Stimulated activated CD8-positive, alpha-beta memory T cell treated with anti-CD3 and anti-CD28 coated beads, Interleukin-7, amount 100 ng/mL, for 48 hours (primary cell): ENCODE results near the gene SAXO1.

Experiments used
- DNase-seq, 2 donors: peaks; one replicate each; pipeline ENCODE4 v3.0.0-alpha.2; 2020; ENCODE audit warnings: low read depth in 1 of 2; ENCODE audit errors: extremely low read depth in 1 of 2

SAXO1 gene

DNA sequence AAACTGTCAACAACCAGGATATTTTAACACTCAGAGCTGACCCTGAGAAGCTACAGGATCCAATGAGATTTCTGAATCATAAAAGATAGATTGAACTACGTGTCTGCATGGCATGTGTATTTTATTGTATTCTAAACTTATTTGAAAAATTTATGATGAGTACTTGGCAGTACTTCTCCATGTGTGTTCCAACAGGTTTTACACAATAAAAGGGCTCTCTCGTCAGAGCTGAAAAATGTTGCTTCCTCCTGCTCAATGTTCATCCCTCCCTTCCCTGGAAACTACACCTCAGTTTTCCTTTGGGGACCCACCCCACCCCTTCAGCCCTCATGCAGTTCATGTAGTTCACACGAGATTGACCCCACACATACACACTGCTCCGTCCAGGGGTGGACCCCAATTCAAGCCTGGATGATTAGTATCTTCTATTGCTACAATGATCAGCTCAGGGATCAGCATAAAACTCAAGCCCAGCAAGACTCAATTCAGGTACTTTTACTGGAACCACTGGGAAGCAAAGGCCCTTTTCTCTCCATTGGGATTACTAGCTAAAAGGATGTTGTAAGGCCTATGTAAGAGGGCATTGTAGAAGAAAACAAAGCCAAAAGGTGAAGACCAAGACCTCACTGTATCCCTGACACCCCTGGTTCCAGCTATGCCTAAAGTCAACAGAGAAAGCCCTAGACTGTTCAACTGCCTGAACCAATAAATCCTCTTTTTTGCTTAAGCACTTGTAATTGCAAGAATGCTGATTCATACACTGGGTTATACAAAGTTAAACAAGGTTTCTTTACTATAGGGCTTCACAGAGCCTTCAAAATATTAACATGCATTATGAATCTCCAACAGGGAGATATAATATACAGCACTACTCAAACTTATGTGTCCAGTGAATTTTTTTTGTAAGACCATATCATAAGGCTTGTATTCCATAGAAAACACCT, 112.6 kb downstream of the SAXO1 start:
- no peak for DNase-seq

DNA sequence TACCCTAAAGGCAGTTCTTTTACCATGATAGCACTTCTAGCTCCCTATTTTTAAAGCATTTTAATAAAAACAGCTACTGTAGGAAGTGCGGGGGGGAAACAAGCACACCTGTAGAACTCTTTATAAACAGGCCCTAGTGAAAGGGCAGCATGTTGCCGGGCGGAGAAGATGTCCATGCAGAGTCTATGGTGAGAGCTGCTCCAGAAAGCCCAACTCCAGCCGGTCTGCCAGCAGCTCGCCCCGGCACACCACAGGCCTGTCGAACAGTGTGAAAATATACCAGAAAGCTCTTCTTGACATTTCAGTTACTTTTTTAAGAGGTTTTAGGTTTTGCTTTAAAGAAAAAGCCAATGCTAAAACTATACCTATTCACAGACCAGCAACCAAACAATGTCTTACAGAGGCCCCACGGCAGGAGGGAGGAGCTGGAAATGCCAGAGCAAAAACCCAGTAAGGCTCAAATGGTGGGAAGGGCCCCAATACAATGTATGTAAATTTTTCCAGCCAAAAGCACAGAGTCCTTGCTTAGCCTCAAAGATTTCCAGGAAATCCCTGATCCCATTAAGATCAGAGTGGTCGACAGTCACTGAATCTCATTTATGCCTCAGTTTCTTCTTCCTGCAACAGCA, 121.2 kb downstream of the SAXO1 start:
- no peak for DNase-seq

DNA sequence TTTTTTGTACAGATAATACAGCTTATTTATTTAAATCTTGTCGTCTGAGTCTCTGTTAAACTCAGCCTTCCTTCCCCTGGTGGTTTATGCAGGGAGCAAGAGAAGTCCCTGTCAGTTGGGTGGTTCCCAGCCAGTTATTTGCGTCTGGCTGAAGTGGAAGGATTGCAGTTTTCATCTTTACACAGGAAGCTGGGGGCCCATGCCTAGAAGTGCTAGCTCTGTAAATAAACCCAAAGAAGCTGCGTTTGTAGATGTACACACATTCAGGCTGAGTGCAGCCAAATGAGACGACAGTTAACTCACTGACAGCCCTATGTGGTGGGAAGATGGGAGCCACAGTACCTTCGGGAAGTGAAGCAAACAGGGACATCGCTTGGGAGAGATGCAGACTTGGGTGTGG, 122.1 kb downstream of the SAXO1 start:
- DNase-seq, result no peak

DNA sequence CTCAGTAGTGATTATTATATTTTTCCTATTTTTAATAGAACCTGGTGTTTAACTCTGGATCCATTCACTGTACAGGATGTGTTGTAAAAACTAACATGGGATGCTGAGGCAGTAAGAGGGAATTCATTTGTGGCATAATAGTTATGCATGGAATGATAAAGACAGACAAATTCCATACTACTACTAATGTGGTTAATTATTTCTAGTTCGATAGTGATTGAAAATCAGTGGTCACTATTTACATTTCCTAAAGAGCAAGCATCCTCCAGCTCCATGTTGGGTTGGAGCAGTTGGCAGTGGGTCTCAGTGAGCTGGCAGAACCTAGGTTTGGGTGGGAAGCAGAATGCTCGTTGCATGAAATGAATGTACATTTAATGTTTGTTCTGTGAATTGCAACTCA, 122.6 kb downstream of the SAXO1 start:
- no peak for DNase-seq

DNA sequence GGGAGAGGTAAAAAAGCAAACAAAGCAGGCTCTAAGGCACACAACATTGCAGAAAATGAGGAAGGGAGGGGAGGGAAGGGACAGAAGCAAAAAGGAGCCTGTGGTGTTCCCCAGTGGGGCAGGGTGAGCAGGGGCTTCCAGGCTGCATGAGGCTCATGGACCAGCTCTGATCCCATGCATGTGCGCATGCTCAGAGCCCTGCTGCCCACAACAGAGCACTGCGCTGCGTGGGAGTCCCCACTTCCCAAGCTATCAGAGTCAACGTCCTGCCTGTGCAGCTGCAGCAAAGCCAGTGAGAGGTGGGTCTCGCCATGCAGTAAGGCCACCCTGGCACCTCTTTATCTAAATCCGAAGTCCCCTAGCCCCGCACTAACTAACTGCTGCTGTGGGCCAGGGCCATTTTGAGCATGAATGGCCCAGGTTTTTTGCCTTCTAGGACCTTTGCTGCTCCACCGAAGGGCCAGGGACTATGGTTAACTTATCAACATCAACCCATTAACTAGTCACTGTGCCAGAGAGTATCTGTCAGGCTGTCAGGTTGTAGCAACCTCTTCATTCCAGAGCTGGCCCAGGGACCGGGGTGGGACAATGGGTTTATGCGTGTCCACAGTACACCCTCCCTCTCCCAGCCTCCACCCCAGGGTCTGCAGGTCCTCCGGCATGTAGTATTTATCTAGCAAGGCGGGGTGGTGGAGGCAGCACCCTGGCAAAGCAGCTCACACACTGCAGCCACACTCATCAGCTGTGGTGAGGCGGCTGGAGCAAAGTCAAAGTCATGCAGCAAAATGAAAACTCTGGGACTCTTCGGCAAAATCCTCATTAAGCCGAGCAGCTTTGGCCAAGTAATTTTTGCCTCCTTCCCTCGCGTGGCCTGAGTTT, 123.6 kb downstream of the SAXO1 start:
- DNase-seq, result no peak

DNA sequence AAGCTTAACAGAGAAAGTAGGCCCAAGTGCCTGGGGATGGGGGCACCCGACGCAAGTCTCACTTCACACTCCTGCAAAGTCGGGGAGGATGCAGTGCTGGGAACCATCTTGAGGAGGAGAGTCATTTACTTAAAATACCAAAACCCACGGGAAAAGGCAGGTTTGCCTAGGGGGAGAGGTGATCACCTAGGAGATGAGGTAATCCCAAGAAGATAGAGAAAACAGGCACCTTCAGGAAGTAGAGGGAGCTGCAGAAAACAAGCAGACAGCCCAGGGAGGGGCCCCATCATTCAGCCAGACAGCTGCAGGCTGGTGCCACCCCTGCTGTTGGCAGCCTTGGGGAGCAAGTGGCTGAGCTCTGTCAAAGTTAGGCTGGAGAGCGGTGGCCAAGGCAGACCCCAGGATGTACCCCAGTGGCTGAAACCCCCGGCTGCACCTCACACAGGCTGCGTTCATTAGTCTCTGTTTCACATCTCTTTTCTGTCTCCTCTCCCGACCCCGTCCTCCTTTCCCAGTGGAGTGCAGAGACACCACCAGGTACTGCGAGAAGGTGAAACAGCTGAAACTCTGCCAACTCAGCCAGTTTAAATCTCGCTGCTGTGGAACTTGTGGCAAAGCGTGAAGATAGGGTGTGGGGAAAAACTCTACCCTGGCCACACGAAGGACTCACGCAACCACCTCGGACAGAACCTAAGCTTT, 124.9 kb downstream of the SAXO1 start:
- DNase-seq, result no peak

DNA sequence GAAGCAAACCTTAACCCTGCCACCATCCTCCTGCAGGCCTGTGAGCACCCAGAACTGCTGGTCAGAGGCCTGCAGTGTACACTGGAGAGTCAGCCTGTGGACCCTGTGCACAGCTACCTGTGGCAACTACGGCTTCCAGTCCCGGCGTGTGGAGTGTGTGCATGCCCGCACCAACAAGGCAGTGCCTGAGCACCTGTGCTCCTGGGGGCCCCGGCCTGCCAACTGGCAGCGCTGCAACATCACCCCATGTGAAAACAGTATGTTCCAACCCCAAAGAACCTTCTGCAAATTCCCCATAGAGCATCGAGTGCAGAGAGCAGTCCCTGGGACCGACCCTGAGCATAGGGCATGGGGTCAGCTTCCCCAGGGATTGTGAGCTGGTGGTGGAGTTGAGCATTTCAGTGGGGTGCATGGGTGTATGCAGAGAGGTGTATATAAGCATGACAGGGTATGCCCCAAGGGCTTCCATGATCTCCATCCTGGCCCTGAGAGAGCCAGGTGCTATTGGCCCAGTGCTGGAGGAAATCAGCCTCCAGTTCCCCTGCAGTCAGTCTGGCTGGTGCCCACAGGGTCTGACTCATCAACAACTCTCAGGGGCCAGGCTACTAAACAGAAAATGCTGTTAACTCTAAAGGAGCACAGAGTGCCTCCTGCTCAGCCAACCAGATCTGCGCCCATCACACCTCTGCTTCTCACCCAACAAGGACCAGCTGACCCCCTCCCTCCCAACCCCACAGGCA, 126.2 kb downstream of the SAXO1 start:
- no peak for DNase-seq

DNA sequence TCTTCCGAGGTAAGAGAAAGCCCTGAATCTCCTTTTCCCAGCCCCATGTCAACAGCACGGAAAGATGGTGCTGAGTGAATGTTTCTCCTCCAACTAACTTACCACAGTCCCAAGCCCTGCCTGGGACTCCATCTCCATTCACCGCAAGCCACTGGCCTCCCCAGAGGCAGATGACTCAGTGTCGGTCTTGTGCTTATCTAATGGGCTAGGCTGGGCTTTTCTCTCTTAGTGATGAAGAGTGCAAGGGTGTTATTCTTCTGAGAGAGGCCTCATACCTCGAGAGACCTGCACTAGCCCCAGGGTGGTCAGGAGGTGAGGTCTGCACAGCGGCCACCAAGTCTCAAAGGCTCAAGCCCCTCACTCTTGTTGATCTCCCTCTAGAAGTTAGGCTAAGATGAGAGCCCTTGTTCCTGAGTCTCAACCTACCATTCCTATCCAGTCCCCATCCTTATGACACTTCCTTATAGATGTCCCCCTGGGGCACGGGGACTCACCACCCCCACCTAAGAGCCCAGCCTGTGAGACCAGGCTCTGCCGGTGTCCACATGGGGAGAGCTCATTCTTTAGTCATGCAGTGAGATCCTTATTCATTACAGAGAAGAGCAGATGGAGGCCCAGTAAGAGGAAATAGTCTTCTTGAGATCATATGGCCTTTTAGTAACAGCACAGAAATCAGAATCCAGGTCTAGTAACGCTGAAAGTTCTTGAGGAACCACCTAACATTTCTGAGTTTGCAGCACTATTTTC, 127.0 kb downstream of the SAXO1 start:
- no peak for DNase-seq

DNA sequence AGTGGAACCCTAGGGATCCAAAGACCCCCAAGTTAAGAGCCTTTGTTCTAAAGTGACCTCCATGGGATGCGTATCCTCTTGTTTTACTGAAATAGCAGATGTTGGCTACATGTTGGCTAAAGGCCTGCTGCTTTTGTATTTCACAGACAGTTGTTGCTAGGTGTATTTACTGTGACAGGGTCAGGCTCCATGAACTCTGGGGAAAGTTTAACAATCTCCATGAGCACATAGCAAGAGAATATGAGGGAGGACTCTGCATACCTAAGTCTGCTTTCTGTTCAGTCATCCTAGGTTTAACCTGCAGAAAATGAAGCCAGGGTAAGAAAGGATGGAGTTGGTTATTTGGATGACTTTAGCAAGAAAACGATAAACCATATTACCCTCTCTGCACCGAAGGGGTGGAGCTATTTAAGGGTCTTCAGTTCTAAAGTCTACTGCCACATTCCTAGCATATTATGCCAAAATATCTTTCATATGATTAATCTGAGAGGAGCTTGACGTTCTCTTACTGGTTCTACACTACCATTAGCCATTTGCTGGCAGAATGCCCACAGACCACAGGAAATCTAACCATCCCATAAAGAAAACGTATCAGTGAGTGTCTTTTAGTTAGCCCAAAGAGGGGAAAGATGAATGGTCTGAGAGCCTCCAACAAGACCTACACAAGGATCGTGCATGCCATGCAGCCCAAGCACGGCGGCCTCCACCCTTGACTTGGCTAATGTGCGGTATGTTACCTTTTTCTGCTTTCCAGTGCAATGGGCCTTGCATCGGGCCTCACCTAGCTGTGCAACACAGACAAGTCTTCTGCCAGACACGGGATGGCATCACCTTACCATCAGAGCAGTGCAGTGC, 127.8 kb downstream of the SAXO1 start:
- DNase-seq, result no peak

DNA sequence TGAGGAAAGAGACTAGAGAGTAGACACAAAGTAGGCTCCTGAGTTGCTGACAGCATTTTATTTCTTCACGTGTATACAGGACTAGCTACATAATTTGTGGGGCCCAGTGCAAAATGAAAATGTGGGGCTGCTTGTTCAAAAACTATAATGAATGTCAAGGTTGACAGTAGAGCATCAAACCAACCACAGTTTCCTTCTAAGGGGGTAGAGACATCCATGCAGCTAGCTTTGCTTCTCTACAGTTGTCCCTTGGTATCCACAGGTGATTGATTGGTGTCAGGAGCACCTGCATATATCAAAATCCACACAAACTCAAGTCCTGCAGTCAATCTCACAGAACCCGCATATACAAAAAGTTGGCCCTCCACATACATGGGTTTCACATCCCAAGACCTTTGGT, 129.6 kb downstream of the SAXO1 start:
- DNase-seq, result no peak

DNA sequence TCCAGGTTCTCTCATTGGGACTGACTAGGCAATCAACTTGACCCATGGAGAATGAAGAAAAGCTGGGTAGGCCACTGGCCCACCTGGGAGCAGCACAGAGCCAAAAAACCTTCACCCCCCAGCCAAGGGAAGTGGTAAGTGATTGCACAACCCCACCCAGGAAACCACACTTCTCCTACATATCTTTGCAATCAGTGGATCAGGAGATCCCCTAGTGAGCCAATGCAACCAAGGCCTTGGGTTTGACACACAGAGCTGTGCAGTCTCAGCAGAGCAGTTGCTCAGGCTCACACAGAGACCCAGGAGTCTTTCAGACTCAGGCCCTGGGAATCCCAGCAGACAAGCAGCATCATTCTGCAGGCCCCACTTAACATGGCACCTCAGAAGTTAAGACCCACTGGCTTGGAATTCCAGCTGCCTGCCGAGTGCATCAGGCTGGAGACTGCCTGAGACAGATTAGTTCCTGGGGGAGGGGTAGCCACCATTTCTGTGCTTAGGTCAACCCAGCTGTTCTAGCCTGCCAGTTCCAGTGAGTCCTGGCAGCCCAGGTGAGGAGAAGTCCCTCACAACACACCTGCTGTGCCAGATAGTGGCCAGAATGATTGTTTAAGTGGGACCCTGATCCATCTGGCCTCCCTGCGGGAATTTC, 136.4 kb downstream of the SAXO1 start:
- DNase-seq, result no peak

DNA sequence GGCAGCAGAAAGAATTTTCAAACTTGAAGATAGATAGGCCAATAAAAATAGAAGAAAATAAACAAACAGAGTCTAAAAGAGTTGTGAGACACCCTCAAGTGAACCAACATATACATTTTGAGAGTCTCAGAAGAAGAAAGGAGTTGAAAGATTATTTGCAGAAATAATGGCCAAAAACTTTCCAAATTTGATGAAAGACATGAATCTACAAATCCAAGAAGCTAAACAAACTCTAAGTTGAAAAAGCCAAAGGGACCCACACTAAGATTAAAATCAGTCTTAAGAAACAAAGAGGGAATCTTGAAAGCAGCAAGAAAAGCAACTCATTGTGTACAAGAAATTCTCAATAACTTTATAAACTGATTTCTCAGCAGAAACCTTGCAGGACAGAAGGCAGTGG, 137.0 kb downstream of the SAXO1 start:
- no peak for DNase-seq

DNA sequence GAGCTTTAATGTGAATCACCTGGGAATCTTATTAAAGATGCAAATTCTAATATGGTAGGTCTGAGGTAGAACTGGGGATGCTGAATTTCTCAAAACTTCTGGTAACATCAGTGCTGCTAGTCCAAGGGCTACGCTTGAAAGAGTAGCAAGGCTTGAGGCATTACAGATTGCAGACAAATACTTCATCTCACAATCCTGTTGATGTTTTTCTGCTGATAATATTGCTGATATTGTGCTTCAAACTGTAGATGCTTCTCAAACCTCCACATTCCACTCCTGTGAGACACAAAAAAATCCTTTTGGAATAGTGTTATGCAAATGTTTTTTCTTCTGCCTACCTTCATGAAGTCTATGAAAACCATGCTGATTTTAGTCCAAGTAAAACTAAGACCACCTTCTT, 139.5 kb downstream of the SAXO1 start:
- no peak for DNase-seq

DNA sequence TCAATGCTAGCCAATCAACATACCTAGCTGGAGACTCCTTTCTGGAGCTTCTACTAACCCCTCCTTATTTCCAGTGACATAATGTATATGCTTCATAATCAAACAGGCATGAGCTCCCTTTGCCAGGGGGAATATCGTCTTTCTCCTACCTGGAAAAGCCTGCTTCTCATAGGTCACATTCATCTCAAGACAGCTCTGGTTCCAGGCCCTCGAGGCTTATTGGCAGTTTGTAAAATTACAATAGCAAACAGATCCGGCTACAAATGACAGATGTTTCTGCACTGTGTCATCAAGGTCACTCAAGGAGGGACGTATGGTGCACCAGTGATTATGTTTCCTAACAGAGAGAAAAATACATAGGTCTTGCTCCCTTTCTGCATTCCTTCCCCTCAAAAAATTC, 140.0 kb downstream of the SAXO1 start:
- DNase-seq, result no peak

DNA sequence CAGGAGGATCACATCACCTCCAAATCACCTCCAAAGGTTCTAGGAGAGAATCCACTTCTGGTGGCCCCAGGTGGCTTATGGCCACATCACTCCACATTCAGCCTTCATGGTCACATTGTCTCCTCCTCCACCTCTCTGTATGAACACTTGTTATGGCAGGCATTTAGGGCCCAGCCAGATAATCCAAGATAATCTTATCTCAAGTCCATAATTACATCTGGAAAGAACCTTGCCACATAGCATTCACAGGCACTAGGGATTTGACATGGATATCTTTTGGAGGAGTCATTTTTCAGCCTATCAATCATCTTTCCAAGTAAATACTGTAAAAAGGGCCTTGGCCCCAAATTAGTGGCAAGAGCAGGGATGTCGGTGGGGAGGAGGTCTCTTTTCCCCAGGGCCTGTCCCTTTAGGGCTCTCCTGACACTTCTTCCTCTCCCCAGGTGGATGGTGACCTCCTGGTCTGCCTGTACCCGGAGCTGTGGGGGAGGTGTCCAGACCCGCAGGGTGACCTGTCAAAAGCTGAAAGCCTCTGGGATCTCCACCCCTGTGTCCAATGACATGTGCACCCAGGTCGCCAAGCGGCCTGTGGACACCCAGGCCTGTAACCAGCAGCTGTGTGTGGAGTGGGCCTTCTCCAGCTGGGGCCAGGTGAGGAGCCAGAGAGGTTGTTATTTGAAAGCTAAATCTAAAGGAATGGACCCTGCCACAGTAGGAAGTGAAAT, 140.9 kb downstream of the SAXO1 start:
- no peak for DNase-seq

DNA sequence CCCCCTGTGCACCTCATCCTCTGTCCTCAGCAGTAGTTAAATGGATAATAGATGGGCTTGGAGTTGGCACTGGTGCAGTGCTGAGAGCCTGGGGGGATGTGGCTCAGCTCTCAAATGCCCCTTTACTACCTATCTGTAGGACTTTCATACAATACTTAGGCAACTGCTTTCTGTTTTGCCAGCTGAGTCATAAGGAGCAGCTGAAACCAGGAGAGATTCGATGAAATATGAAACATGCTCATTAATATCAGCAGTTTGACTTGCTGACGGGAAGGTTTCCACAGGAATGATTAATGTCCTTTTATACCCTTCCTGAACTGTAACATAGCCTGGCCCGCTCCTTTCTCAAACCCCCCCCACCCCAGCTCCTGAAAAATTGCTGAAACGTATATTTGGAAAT, 142.6 kb downstream of the SAXO1 start:
- no peak for DNase-seq

DNA sequence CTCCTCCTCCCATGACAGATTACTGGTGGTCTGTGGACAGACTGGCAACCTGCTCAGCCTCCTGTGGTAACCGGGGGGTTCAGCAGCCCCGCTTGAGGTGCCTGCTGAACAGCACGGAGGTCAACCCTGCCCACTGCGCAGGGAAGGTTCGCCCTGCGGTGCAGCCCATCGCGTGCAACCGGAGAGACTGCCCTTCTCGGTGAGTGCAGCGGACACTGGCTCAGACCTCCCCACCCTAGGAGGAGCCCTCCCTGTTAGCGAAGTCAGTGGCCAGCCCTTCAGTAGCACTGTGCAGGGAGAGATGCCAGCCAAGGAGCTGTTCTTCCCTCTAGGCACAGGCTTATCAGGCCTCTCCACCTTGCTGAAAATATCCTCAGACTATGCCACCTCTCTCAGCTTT, 143.5 kb downstream of the SAXO1 start:
- DNase-seq, result no peak
